T-helper 17 cell (primary cell): ENCODE data around the gene MAP1LC3B2. TPM values are rescaled to one million over a fixed set of nuclear protein-coding genes. Genes with fewer than 3 reads are reported as not detected.
A peak's percentile ranks its signal among the peaks of the same experiment; 100 is the strongest.

ENCODE experiments used
- ATAC-seq: fragments of 150-1000 bp; cut with Tn5 transposase; 2 replicates; pipeline ENCODE4 v1.10.0; 2021; ENCODE audit warnings: mild to moderate bottlenecking, moderate library complexity
- DNase-seq, 3 donors: peaks; one replicate each; pipeline versions ENCODE4 v3.0.0 to v3.0.0-alpha.2; 2020 to 2021
- H3K9me3 ChIP-seq: one replicate; pipeline ENCODE4 v1.7.0; 2013; ENCODE audit warnings: low read length, mild to moderate bottlenecking; ENCODE audit not compliant: control insufficient read depth, poor library complexity, severe bottlenecking
- H3K27ac Mint-ChIP-seq: one replicate; pipeline ENCODE4 v1.8.0; 2022; ENCODE audit warnings: mild to moderate bottlenecking, moderate library complexity, mixed read lengths
- H3K27me3 Mint-ChIP-seq: one replicate; pipeline ENCODE4 v1.8.0; 2022; ENCODE audit warnings: mixed read lengths
- H3K36me3 Mint-ChIP-seq: one replicate; pipeline ENCODE4 v1.8.0; 2022; ENCODE audit warnings: low read depth, mixed read lengths
- H3K4me1 Mint-ChIP-seq: one replicate; pipeline ENCODE4 v1.8.0; 2022; ENCODE audit warnings: mild to moderate bottlenecking, mixed read lengths
- H3K4me3 Mint-ChIP-seq: one replicate; pipeline ENCODE4 v1.8.0; 2022; ENCODE audit warnings: mild to moderate bottlenecking, moderate library complexity, mixed read lengths
- total RNA-seq, 4 donors: library from RNA in 2 of 4; stranded (reverse) in 2 of 4; gene quantifications; one replicate each; pipeline ENCODE4 v1.2.3 and lab custom pipeline; 2022 to 2026

MAP1LC3B2 gene
- total RNA-seq, 2 donors from 2014 or later, result 0.89 to 2.7 TPM

DNA sequence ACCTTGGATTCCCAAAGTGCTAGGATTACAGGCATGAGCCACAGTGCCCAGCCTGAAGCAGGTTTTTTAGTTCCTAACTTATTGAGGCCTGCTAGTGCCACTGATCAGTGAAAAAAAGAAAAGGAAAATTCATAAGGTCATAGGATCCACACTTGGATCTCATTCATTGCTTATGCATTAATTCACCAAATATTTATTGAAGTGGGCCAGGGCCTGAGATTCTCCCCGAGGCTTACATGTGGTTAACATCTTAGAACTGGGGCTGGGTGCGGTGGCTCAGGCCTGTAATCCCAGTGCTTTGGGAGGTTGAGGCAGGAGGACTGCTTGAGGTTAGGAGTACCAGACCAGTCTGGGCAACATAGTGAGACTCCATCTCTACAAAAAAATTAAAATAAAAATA, 29.5 kb upstream of the MAP1LC3B2 start:
- H3K27ac Mint-ChIP-seq, result no peak overlapping the region
- H3K36me3 Mint-ChIP-seq, result peaks cover 7% of the 10 kb centered on the region

DNA sequence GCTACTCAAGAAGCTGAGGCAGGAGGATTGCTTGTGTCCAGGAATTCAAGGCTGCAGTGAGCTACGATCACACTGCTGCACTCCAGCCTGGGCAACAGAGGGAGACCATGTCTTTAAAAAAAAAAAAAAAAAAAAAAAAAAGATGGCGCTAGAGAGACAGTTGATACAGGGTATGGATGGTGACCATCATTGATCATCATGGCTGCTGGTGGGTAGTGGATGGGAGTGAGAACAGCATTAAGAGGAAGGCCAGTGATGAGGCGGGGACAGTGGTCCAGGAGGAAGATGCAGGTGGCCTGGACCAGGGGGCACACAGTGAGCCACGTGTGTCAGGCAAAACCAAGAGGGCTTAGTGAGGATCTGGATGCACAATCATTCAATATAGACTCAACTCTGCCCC, 26.8 kb upstream of the MAP1LC3B2 start:
- no peak for ATAC-seq
- H3K27me3 Mint-ChIP-seq, result peaks cover 10% of the 10 kb centered on the region
- no peak overlapping the region for H3K27ac Mint-ChIP-seq
- H3K36me3 Mint-ChIP-seq, result peaks cover 6% of the 10 kb centered on the region
- H3K9me3 ChIP-seq, result no peaks in the 10 kb centered on the region
- DNase-seq, result no peak
- peaks cover 24% of the 10 kb centered on the region for H3K4me1 Mint-ChIP-seq
- peak overlapping the region; percentile 93 for H3K4me3 Mint-ChIP-seq

More for the DNA sequence above, 29.5 kb upstream of the MAP1LC3B2 start:
- no peak overlapping the region for H3K4me3 Mint-ChIP-seq
- ATAC-seq (no peak), DNase-seq (no peak)
- peaks cover 22% of the 10 kb centered on the region for H3K4me1 Mint-ChIP-seq
- peaks cover 23% of the 10 kb centered on the region for H3K27me3 Mint-ChIP-seq
- H3K9me3 ChIP-seq, result no peaks in the 10 kb centered on the region

DNA sequence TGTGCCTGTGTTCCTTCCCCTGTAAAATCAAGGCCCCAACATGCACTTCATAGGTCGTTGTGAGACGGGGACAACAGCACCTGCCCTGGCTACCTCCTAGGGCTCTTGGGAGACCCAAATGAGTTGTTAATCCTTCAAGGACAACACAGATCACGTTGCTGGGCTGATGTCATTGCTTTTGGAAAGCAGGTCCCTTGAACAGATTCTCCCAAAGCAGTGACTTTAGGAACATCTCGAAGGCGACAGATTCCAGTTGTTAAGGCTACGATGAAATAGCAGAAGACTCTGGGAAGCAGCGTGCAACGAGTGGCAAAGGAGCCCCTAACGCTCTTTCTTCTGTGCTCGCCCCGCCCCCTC, 26.2 kb upstream of the MAP1LC3B2 start:
- no peak overlapping the region for H3K27ac Mint-ChIP-seq
- H3K36me3 Mint-ChIP-seq, result peaks cover 4% of the 10 kb centered on the region
- no peaks in the 10 kb centered on the region for H3K9me3 ChIP-seq
- peaks cover 28% of the 10 kb centered on the region for H3K4me1 Mint-ChIP-seq
- ATAC-seq (peak; percentile 7), DNase-seq (no peak)
- peaks cover 6% of the 10 kb centered on the region for H3K27me3 Mint-ChIP-seq
- H3K4me3 Mint-ChIP-seq, result peak overlapping the region; percentile 93

DNA sequence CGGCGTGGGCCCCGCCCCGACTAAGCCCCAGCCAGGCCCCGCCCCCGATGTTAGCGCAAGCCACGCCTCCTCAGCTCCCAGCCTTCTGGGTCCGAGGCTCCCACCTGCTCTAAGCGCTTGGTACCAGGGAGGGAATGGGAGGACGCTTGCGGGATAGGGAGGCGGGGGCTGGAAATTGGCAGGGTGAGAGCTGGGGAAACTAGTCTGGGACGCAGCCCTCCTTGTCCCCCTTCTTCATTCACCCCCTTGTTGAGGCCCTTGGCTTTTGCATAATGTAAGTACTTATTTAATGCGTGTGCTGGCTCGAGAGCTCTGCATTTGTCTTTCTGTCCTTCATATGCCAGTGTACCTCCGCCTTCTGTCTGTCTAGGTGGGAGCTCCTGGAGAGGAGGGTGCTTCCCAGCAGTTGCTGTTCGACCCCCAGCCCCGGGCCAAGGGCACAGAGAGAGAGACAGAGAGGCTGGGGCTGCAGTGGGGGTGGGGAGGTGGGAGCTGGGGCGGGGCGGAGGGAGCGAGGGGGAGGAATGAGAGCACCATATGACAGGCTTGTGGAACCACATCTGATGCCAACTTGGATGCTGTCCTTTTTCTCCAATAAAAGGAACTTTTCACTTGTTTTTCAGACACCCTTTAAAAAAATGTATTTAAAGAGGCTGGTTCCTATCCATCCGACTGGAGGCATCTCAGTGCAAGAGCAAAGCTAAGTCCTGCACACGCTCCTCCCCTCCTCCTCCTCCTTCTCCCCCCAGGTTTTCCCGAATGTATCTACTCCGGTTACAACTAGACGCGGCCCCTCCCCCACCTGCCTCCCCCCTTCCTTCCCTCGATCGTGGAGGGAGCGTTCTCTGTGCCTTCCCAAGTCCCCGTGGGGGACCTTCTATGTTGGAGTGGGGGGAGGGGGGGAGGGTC, 25.6 kb upstream of the MAP1LC3B2 start:
- peak; percentile 49 to 66 (median 62) for DNase-seq
- H3K36me3 Mint-ChIP-seq, result peaks cover 4% of the 10 kb centered on the region
- H3K4me3 Mint-ChIP-seq, result peak overlapping the region; percentile 93
- no peaks in the 10 kb centered on the region for H3K9me3 ChIP-seq
- ATAC-seq, result peak; percentile 89
- H3K27me3 Mint-ChIP-seq, result peaks cover 6% of the 10 kb centered on the region
- H3K4me1 Mint-ChIP-seq, result peaks cover 28% of the 10 kb centered on the region
- no peak overlapping the region for H3K27ac Mint-ChIP-seq

DNA sequence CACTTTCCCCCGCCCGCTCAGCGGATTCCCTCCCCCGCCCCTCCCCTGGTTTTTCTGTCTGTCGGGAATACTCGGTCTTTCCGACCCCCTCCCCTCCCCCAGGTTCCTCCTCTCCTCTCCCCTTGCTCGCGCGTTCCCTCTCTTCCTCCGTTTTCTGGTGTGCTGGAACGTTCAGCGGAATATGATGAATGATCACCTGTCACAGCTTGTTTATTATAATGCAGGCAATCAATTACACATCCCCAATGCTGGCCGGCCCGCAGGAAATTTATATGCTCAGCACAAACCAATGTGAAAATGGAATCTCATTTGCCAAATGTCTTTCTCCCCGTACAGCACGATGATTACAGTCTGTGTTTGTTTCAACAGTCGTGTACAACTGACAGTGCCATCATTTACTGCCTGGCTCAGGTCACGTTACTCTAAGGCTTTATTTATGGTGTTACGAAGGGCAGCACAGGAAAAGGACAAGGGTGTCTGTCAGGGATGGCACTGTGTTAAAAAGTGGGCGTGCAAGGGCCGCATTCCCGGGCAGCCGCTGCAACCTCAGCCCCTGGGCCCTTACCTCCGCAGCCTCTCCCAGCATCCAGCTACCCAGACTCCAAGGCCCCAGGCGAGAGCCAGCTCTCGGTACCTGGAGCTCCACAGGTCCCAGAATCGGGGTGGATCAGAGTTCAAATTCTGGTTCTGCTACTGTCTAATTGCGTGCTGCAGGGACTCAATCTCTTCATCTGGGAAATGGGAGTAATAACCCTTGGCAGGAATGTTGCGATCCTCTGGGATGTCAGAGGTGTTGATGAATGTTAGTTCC, 24.7 kb upstream of the MAP1LC3B2 start:
- Mint-ChIP-seq H3K4me1 (peaks cover 28% of the 10 kb centered on the region), H3K27ac (no peak overlapping the region), H3K27me3 (no peaks in the 10 kb centered on the region), H3K36me3 (peaks cover 4% of the 10 kb centered on the region), H3K4me3 (peak overlapping the region; percentile 93)
- ATAC-seq (no peak), DNase-seq (no peak)
- H3K9me3 ChIP-seq, result no peaks in the 10 kb centered on the region

DNA sequence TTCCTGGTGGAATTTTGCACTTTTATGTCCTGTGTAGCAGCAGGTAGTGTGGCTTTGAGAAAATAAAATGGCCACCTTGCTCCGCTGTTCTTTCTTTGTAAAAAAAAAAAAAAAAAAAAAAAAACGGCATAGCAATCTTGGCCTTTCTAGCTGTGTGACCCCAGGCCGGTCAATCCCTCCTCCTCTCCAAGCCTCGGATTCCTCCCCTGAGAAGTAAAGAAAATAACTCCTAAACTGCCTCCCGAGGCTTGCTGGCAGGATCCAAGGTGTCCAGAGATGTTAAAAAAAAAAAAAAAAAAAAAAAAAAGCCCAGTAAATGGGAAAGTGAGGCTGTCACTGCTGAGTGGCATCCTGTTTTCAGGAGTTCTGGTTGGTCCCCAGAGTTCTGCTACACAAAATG, 23.9 kb upstream of the MAP1LC3B2 start:
- Mint-ChIP-seq H3K36me3 (peaks cover 1% of the 10 kb centered on the region), H3K27ac (no peak overlapping the region), H3K27me3 (no peaks in the 10 kb centered on the region), H3K4me3 (peak overlapping the region; percentile 93), H3K4me1 (peaks cover 28% of the 10 kb centered on the region)
- DNase-seq (no peak), ATAC-seq (no peak)
- H3K9me3 ChIP-seq, result no peaks in the 10 kb centered on the region

DNA sequence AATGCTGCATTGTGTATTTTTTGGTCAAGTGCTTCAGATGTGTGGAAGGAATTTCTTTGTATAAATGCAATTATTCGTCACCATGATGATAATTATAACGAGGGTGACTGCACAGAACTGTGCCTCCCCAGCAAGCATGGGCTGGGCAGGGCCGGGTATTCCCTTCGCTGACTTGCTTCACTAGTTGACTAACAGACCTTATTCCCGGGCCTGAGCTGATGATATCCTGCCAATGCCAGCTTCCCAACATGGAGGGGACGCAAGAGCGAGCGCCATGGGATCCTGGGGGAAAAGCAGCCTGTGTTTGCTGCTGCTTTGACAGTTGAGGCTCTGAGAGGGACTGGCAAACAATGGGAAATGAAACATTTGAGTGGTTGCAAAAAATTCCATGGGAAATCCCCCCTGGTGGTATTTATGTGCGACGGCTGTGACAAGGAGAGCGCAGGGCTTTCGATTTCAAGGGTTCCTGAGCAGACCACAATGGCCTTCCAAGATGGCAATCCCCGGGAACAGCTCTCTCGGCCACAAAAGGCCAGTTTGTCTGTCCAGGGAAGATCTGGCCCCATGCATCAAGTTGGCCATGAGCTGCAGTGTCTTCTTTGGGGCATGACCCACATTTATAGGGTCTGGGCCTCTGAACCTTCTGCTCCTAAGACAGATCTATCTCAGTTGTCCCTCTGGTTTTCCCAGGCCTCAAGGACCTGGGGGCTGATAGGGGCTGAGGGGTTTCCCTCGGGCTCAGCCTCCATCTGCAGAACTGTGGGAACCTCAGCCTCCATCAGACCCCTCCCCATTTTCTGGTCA, 21.9 kb upstream of the MAP1LC3B2 start:
- no peak overlapping the region for H3K27ac Mint-ChIP-seq
- H3K4me1 Mint-ChIP-seq, result peaks cover 26% of the 10 kb centered on the region
- no peaks in the 10 kb centered on the region for H3K36me3 Mint-ChIP-seq
- no peaks in the 10 kb centered on the region for H3K27me3 Mint-ChIP-seq
- H3K9me3 ChIP-seq, result no peaks in the 10 kb centered on the region
- no peak for ATAC-seq
- H3K4me3 Mint-ChIP-seq, result no peak overlapping the region
- no peak for DNase-seq

DNA sequence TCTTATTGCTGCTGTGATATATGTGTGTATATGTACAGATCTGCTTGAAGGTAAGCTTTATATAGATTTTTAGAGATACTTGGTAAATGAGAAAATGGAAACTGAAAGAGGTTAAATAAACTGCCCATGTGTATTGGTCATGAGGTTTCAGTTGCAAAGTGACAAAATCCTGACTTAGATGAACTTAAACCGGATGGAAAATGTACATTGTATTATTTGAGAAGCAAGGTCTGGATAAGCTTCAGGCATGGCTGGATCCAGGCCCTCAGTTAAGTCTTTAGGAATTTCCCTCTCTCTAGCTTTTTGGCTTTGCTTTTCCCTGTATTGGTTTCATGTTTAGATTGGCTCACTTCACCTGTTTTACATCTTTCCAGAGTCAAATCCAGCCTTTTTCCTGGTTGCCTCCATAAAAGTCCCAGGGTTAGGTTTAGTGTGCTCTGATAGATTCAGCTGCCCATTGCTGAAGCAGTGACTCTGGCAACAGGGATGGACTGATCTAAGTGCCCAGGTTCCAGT, 21.0 kb upstream of the MAP1LC3B2 start:
- no peak overlapping the region for H3K4me3 Mint-ChIP-seq
- H3K27me3 Mint-ChIP-seq, result no peaks in the 10 kb centered on the region
- no peaks in the 10 kb centered on the region for H3K36me3 Mint-ChIP-seq
- no peak for ATAC-seq
- no peak for DNase-seq
- H3K4me1 Mint-ChIP-seq, result peaks cover 25% of the 10 kb centered on the region
- H3K27ac Mint-ChIP-seq, result no peak overlapping the region
- no peaks in the 10 kb centered on the region for H3K9me3 ChIP-seq

DNA sequence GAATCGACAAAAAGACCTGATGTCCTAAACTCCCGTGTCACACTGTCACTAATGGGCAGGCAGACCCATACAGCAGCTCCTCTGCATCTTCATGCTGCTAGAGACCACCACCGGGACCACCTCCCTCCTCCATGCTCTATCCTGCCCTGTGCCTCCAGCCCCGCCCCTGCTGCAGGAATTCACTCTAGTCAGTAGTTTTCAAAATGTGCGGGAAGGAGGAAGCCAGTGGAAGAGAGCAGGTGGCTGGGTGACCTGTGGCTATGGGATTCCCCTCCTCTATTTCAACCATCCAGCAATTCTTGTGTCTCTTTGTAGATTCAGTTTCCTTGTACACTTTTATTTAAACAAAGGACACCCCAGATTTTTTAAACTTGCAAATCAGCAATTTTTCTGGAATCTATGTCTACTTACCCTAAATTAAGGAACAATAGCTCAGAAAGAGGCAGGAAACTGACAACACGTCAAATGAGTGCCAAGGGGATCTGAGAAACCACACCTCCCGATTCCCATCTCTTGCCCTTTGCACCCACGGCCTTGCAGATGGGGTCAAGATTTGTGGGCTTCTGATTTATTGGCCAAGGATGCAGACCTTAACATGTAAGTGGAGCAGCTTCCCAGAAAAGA, 20.4 kb upstream of the MAP1LC3B2 start:
- no peaks in the 10 kb centered on the region for H3K9me3 ChIP-seq
- Mint-ChIP-seq H3K27ac (no peak overlapping the region), H3K4me3 (no peak overlapping the region), H3K27me3 (no peaks in the 10 kb centered on the region), H3K4me1 (peaks cover 20% of the 10 kb centered on the region), H3K36me3 (no peaks in the 10 kb centered on the region)
- ATAC-seq (no peak), DNase-seq (no peak)

DNA sequence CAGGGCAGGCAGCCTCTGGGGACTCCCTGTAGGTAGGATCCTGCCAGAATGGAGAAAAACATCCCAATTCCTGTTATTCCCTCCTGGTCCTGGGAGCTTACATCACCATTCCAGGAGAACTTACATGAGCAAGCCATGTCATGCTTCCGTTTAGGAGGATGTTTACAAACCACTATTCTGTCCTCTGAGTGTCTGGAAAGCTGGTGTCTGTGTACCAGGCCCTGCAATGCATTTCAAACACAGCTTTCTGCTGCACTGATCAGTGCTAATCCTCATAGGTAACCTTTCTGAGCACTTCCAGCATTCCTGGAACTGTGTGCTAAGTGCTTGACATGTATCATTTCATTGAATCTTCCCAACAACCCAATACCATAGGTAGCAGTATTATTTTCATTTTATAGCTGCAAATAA, 19.8 kb upstream of the MAP1LC3B2 start:
- no peak overlapping the region for H3K27ac Mint-ChIP-seq
- H3K9me3 ChIP-seq, result no peaks in the 10 kb centered on the region

DNA sequence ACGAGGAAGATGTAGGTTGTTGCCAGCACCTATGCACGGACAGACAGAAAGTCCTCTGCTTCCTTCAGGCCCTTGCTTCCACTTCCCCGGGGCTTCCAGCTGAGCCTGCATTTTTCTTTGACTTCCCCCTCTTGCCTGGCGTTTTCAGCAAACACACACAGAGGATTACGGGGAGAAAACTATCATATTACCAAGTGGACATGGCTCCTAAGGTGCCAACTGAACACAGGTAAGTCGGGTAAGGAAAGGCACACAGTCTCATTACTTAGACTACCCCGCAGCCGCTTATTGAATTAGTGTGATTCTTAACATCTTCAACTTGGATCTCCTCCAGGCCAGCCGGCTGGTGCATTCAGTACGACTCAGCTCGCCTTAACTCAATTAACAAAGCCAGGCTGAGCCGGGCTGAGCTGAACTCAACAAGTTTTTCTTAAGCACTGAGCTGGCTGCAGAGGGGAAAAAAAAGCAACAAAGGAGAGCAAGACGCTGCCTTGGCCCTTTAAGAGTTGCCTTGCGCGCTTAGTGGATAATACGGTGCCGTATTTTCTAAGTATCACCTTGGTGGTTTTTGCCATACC, 19.2 kb upstream of the MAP1LC3B2 start:
- no peaks in the 10 kb centered on the region for H3K27me3 Mint-ChIP-seq
- DNase-seq, result no peak
- H3K36me3 Mint-ChIP-seq, result no peaks in the 10 kb centered on the region
- H3K27ac Mint-ChIP-seq, result no peak overlapping the region
- H3K4me1 Mint-ChIP-seq, result peaks cover 12% of the 10 kb centered on the region
- no peaks in the 10 kb centered on the region for H3K9me3 ChIP-seq
- no peak overlapping the region for H3K4me3 Mint-ChIP-seq
- ATAC-seq, result no peak

More for the DNA sequence above, 19.8 kb upstream of the MAP1LC3B2 start:
- Mint-ChIP-seq H3K4me1 (peaks cover 16% of the 10 kb centered on the region), H3K36me3 (no peaks in the 10 kb centered on the region), H3K4me3 (no peak overlapping the region), H3K27me3 (no peaks in the 10 kb centered on the region)
- ATAC-seq, result no peak
- no peak for DNase-seq

DNA sequence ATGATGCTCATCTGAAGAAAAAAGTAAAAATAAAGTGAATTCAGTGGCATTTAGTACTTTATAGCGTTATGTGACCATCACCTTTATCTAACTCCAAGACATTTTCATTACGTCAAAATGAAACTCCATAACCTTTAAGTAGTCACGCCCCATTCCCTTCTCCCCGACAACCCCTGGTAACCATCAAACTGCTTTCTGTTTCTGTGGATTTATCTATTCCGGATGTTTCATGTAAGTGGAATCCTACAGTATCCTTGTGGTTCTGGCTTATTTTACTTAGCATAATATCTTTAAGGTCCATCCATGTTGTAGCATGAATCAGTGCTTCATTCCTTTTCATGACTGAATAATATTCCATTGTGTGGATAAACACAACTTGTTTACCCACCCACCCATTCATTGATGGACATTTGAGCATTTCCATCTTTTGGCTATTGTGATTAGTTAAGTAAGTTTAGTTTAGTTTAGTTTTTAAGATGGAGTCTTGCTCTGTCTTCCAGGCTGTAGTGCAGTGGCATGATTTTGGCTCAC, 18.5 kb upstream of the MAP1LC3B2 start:
- Mint-ChIP-seq H3K27ac (no peak overlapping the region), H3K4me1 (peaks cover 12% of the 10 kb centered on the region), H3K36me3 (no peaks in the 10 kb centered on the region), H3K4me3 (no peak overlapping the region), H3K27me3 (no peaks in the 10 kb centered on the region)
- DNase-seq (no peak), ATAC-seq (no peak)
- H3K9me3 ChIP-seq, result no peaks in the 10 kb centered on the region
